IMR-90 (cell line): Measurements from ENCODE around the gene RPS15A. TPM values are rescaled to one million over a fixed set of nuclear protein-coding genes. Genes with fewer than 3 reads are reported as not detected.

Experiments
- ATAC-seq: fragments of 200-7000 bp; cut with Tn5 transposase; 2 replicates; pipeline ENCODE4 v1.9.1; 2020; ENCODE audit warnings: low read depth, mild to moderate bottlenecking, moderate library complexity
- BruUV-seq: library from RNA; stranded (reverse); fragments of 400-500 nt; replicated peaks from 2 replicates; lab custom pipeline; 2021; lab: Mats Ljungman, UMichigan
- CTCF ChIA-PET: fragments of 300-600 bp; formaldehyde crosslinking; extraction: SDS; loops from one replicate; lab custom pipeline; 2021; ENCODE audit warnings: antibody characterized with exemption; lab: Yijun Ruan, JAX
- POLR2A ChIA-PET: fragments of 300-600 bp; sonication (Branson Sonifier 250); formaldehyde crosslinking; loops from one replicate; lab custom pipeline; 2022; ENCODE audit warnings: antibody characterized with exemption; ENCODE audit not compliant: unreplicated experiment; lab: Charles Lee
- DNase-seq: peaks from one replicate; pipeline ENCODE4 v3.0.0; 2013
- H2AFZ ChIP-seq: replicated peaks from 2 replicates; pipeline ENCODE3; 2013; ENCODE audit warnings: low read length, mild to moderate bottlenecking; ENCODE audit not compliant: poor library complexity
- H2AK5ac ChIP-seq: 2 replicates; pipeline ENCODE4 v1.6.1; 2013; ENCODE audit warnings: low read depth, low read length, inconsistent platforms
- H2AK9ac ChIP-seq: replicated peaks from 2 replicates; pipeline ENCODE3; 2013; ENCODE audit warnings: mild to moderate bottlenecking, low read depth, low read length, moderate library complexity; ENCODE audit not compliant: poor library complexity
- H2BK120ac ChIP-seq: 2 replicates; pipeline ENCODE4 v1.6.1; 2013; ENCODE audit warnings: low read depth, low read length, inconsistent platforms
- H2BK15ac ChIP-seq: 3 replicates; pipeline ENCODE4 v1.6.1; 2013; ENCODE audit warnings: low read depth, low read length, inconsistent platforms
- H2BK20ac ChIP-seq: 2 replicates; pipeline ENCODE4 v1.6.1; 2013; ENCODE audit warnings: low read depth, mild to moderate bottlenecking, inconsistent platforms, low read length, moderate library complexity
- H2BK5ac ChIP-seq: 2 replicates; pipeline ENCODE4 v1.6.1; 2013; ENCODE audit warnings: mild to moderate bottlenecking, low read depth, low read length, inconsistent platforms; ENCODE audit not compliant: poor library complexity, severe bottlenecking
- H3K14ac ChIP-seq: replicated peaks from 2 replicates; pipeline ENCODE4 v1.6.1; 2013; ENCODE audit warnings: low read depth, low read length, inconsistent platforms
- H3K18ac ChIP-seq: 2 replicates; pipeline ENCODE4 v1.6.1; 2013; ENCODE audit warnings: low read depth, low read length, control low read depth
- H3K23ac ChIP-seq: 2 replicates; pipeline ENCODE4 v1.6.1; 2013; ENCODE audit warnings: low read depth, low read length, inconsistent platforms
- H3K27ac ChIP-seq: 2 replicates; pipeline ENCODE4 v1.5.1; 2013; ENCODE audit warnings: mild to moderate bottlenecking, control low read depth, low read length; ENCODE audit not compliant: insufficient read depth
- H3K27me3 ChIP-seq: 2 replicates; pipeline ENCODE4 v1.6.1; 2013; ENCODE audit warnings: low read length; ENCODE audit not compliant: control insufficient read depth, insufficient read depth
- H3K36me3 ChIP-seq: 2 replicates; pipeline ENCODE4 v1.6.1; 2013; ENCODE audit warnings: low read length, mixed read lengths; ENCODE audit not compliant: control insufficient read depth, insufficient read depth
- H3K4ac ChIP-seq: 2 replicates; pipeline ENCODE4 v1.6.1; 2013; ENCODE audit warnings: low read depth, low read length, inconsistent platforms
- H3K4me1 ChIP-seq: 2 replicates; pipeline ENCODE4 v1.6.1; 2013; ENCODE audit warnings: low read length, mixed read lengths; ENCODE audit not compliant: control insufficient read depth, insufficient read depth
- H3K4me2 ChIP-seq: 2 replicates; pipeline ENCODE4 v1.6.1; 2013; ENCODE audit warnings: low read depth, mild to moderate bottlenecking, control low read depth, low read length, moderate library complexity
- H3K4me3 ChIP-seq: 2 replicates; pipeline ENCODE4 v1.5.1; 2013; ENCODE audit warnings: low read depth, mild to moderate bottlenecking, control low read depth, low read length, moderate library complexity; ENCODE audit not compliant: insufficient read depth
- H3K56ac ChIP-seq: 2 replicates; pipeline ENCODE4 v1.6.1; 2013; ENCODE audit warnings: low read length, inconsistent platforms; ENCODE audit not compliant: insufficient read depth; ENCODE audit errors: extremely low read depth
- H3K79me1 ChIP-seq, 2 experiments: 2 replicates each; pipeline ENCODE4 v1.6.1; 2013; ENCODE audit warnings: low read length in 2 of 2, inconsistent platforms in 1 of 2, low read depth in 1 of 2
- H3K9ac ChIP-seq: 2 replicates; pipeline ENCODE4 v1.6.1; 2013; ENCODE audit warnings: low read depth, low read length, control low read depth
- H3K9me1 ChIP-seq: 2 replicates; pipeline ENCODE4 v1.6.1; 2013; ENCODE audit warnings: low read length, inconsistent platforms; ENCODE audit not compliant: insufficient read depth
- H3K9me3 ChIP-seq: 2 replicates; pipeline ENCODE4 v1.6.1; 2013; ENCODE audit warnings: low read length; ENCODE audit not compliant: control insufficient read depth, insufficient read depth
- H4K20me1 ChIP-seq: 2 replicates; pipeline ENCODE4 v1.6.1; 2013; ENCODE audit warnings: low read length, inconsistent platforms; ENCODE audit not compliant: insufficient read depth
- H4K5ac ChIP-seq: 2 replicates; pipeline ENCODE4 v1.6.1; 2013; ENCODE audit warnings: mild to moderate bottlenecking, low read depth, low read length, control low read depth
- H4K8ac ChIP-seq, 2 experiments: 2 replicates each; pipeline ENCODE4 v1.6.1; 2013; ENCODE audit warnings: low read depth in 2 of 2, low read length in 2 of 2, control low read depth in 1 of 2, inconsistent platforms in 1 of 2
- H4K91ac ChIP-seq: 2 replicates; pipeline ENCODE4 v1.6.1; 2013; ENCODE audit warnings: low read depth, low read length, inconsistent platforms; ENCODE audit not compliant: insufficient read depth
- BHLHE40 ChIP-seq: fragments of 150-350 bp; IDR thresholded peaks from 2 replicates; pipeline ENCODE4 v1.6.1; 2016; ENCODE audit warnings: mild to moderate bottlenecking, low read depth, low read length
- MAFK ChIP-seq: IDR thresholded peaks from 2 replicates; pipeline ENCODE4 v1.6.1; 2012; ENCODE audit warnings: low read depth, low read length, improper control_type of control experiment
- MXI1 ChIP-seq: IDR thresholded peaks from 2 replicates; pipeline ENCODE4 v1.6.1; 2012; ENCODE audit warnings: low read depth, mild to moderate bottlenecking, low read length, moderate library complexity, borderline replicate concordance
- NFE2L2 ChIP-seq: fragments of 150-350 bp; IDR thresholded peaks from 2 replicates; pipeline ENCODE4 v1.6.1; 2016; ENCODE audit warnings: low read depth, mild to moderate bottlenecking, low read length
- POLR2A ChIP-seq: IDR thresholded peaks from 2 replicates; pipeline ENCODE4 v1.6.1; 2012; ENCODE audit warnings: mild to moderate bottlenecking, low read depth, low read length
- WGBS, 2 experiments: methylation state at CpG; one replicate each; pipeline versions ENCODE4 v1.1.5 to v1.1.7; 2013; ENCODE audit warnings: missing lambda C conversion rate in 2 of 2; ENCODE audit not compliant: insufficient read length in 1 of 2; ENCODE audit errors: extremely low coverage in 2 of 2; 5-methylcytosine and 5-hydroxymethylcytosine counted together
- dilution Hi-C: fragments of 300-500 bp; cut with HindIII; formaldehyde crosslinking; loops from one replicate; pipeline ENCODE4 v1.14.3; 2018; ENCODE audit warnings: low sequenced_read_pairs; ENCODE audit not compliant: unreplicated experiment
- in situ Hi-C: fragments of 300-500 bp; cut with MboI; formaldehyde crosslinking; loops from 3 replicates; pipeline ENCODE4 v1.14.3; 2019; ENCODE audit warnings: low sequenced_read_pairs, inconsistent platforms, mixed read lengths
- intact Hi-C: fragments of 100-400 bp; cut with micrococcal nuclease; formaldehyde crosslinking; loops from 2 replicates; pipeline ENCODE4 v1.10.0; 2022
- polyA plus RNA-seq, 3 experiments: library from polyadenylated mRNA; depleted of rRNA; stranded (reverse); fragments of >200 nt; gene quantifications; 2 replicates each; pipeline ENCODE4 v1.2.3, GENCODE V29; 2012; ENCODE audit warnings: low replicate concordance in 1 of 3
- total RNA-seq: library from RNA; depleted of rRNA; stranded (reverse); fragments of >200 nt; gene quantifications from 2 replicates; pipeline ENCODE4 v1.2.3, GENCODE V29; 2012
- TF ChIP-seq, protein P1 (sequence below): fragments of 150-350 bp; IDR thresholded peaks from 2 replicates; pipeline ENCODE4 v1.6.1; 2017; ENCODE audit warnings: mild to moderate bottlenecking, antibody characterized with exemption, low read length, low read depth
- TF ChIP-seq, protein P2 (sequence below): fragments of 150-350 bp; IDR thresholded peaks from 2 replicates; pipeline ENCODE4 v1.6.1; 2016; ENCODE audit warnings: low read depth, mild to moderate bottlenecking, low read length, moderate library complexity, borderline replicate concordance

The RPS15A gene
- total and polyA plus RNA-seq, 2 of the 4 experiments (the other 2 are of a cell fraction): 4,588 to 4,619 TPM

DNA sequence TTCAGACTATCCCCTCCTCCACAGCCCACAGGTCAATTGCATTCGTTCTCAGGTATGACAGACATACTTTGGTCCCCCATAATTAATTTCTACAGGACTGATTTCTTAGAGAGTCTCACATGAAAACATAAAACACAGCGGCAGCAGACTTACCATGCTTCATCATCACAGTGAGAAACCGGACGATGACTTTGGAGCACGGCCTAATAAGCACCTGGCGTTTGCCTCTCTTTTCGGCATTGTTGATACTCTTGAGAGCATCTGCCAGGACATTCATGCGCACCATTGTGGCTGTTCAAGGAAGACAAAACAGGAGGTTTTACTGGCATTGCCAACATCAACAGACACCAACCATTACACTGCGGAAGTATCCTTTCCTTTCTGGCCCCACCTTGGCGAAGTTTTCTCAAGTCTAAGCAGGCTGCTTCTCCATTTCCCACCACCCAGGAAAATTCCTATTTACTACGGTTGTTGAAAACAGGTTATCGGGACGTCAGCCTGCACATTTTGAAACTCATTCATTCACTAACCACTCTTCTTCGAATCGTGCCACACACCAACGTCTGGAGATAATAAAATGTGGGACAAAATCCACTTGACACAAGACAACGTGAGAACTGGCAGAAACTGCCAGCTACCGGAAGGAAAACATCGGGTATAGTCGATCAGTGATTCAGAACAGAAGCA is 1.2 kb downstream of the RPS15A start:
- H2AFZ ChIP-seq: no peak overlapping the region
- TSS peak; percentile 29 for BruUV-seq
- peak overlapping the region; percentile 26 for H3K27ac ChIP-seq
- TF ChIP-seq MAFK (no peak), MXI1 (peak; percentile 84), NFE2L2 (no peak), BHLHE40 (no peak), POLR2A (no peak; the same call in 1 of the 2 replicates)
- TF ChIP-seq, protein P1, sequence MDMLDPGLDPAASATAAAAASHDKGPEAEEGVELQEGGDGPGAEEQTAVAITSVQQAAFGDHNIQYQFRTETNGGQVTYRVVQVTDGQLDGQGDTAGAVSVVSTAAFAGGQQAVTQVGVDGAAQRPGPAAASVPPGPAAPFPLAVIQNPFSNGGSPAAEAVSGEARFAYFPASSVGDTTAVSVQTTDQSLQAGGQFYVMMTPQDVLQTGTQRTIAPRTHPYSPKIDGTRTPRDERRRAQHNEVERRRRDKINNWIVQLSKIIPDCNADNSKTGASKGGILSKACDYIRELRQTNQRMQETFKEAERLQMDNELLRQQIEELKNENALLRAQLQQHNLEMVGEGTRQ: no peak
- TF ChIP-seq, protein P2, sequence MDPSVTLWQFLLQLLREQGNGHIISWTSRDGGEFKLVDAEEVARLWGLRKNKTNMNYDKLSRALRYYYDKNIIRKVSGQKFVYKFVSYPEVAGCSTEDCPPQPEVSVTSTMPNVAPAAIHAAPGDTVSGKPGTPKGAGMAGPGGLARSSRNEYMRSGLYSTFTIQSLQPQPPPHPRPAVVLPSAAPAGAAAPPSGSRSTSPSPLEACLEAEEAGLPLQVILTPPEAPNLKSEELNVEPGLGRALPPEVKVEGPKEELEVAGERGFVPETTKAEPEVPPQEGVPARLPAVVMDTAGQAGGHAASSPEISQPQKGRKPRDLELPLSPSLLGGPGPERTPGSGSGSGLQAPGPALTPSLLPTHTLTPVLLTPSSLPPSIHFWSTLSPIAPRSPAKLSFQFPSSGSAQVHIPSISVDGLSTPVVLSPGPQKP: no peak
- peaks cover 41% of the 10 kb centered on the region for H3K36me3 ChIP-seq
- no peak overlapping the region for H4K91ac ChIP-seq
- peaks cover 2% of the 10 kb centered on the region; the same call in 1 of the 2 replicates for H3K4me1 ChIP-seq
- H2BK20ac ChIP-seq: no peak overlapping the region
- peaks cover 61% of the 10 kb centered on the region for H4K20me1 ChIP-seq
- H2BK120ac ChIP-seq: no peak overlapping the region
- in situ Hi-C loops (no loop called here), dilution Hi-C loops (no loop called here), intact Hi-C loops (no loop called here)
- H3K14ac ChIP-seq: peak overlapping the region; percentile 96
- H2AK5ac ChIP-seq: peak overlapping the region; percentile 52; the same call in 1 of the 2 replicates
- H3K9ac ChIP-seq: peak overlapping the region; percentile 90
- H3K9me3 ChIP-seq: no peaks in the 10 kb centered on the region
- POLR2A ChIA-PET: interaction anchor here (0.6 kb wide), 2 partner anchors 13 to 330 kb away, joined by 3 to 4 read pairs; no protein-coding TSS in a partner anchor
- H3K4ac ChIP-seq: peak overlapping the region; percentile 93
- no peak overlapping the region for H2BK15ac ChIP-seq
- H3K9me1 ChIP-seq: peaks cover 7% of the 10 kb centered on the region; the same call in 1 of the 2 replicates
- H3K18ac ChIP-seq: no peak overlapping the region
- no peak overlapping the region for H4K5ac ChIP-seq
- peak overlapping the region; percentile 95 for H2AK9ac ChIP-seq
- peak overlapping the region; percentile 72 for H3K4me3 ChIP-seq
- CTCF ChIA-PET: interaction anchor here (0.7 to 1.5 kb wide), 2 partner anchors 12 to 13 kb away, joined by 3 to 7 read pairs; partner anchors contain the start of gene ARL6IP1
- H2BK5ac ChIP-seq: peak overlapping the region; percentile 91
- peak overlapping the region; percentile 89 for H3K4me2 ChIP-seq
- peak overlapping the region; percentile 64 for H3K23ac ChIP-seq
- ATAC-seq: no peak
- H3K79me1 ChIP-seq: peaks cover 12 to 52% of the 10 kb centered on the region in 2 experiments
- DNase-seq: no peak
- peak overlapping the region; percentile 76 for H3K56ac ChIP-seq
- H4K8ac ChIP-seq: 0 out of 4 replicates have a peak overlapping the region, but pooled peaks have one; percentile 4 to 48
- 37% methylated on average over 3 of the region's 20 CpGs; no CpG with 5 or more reads in 1 of the 2 experiments for WGBS, 2 experiments
- no peaks in the 10 kb centered on the region for H3K27me3 ChIP-seq
